NCI-H2107 (cell line): Measurements from ENCODE around the gene CASP8AP2.
"Not testable (repeated sequence)": the region's sequence is repeated elsewhere in the genome, so short reads cannot be mapped to it uniquely, and the experiment has no call there.

Source experiments
- DNase-seq: peaks from one replicate; lab custom pipeline; 2025; lab: John Stamatoyannopoulos, UW

CASP8AP2 gene

GRCh38 chr6:89888871-89889270 lies 59.2 kb downstream of the CASP8AP2 start:
- no peak for DNase-seq

- DNase-seq = not testable (repeated sequence)
Measured at GRCh38 chr6:89890845-89891528, 61.3 kb downstream of the CASP8AP2 start.

GRCh38 chr6:89892577-89892976 lies 62.9 kb downstream of the CASP8AP2 start:
- DNase-seq = not testable (repeated sequence)

DNA sequence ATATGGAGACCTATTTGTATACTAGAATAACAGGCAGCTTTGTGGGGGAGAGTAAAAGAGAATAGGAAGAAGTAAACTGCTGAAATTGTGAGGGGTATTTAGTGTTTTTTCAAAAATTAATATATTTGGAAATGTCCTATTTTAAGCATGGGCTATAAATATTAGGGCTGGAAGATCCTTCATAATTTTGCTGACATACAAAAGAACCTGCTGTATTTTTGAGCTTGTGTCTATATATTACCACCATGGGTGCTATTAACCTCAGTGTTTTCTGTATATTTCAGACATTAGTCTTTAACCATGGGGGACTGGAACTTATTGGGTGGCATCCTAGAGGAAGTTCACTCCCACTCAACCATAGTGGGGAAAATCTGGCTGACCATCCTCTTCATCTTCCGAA lies 64.5 kb downstream of the CASP8AP2 start, which contains the start of gene GJA10:
GJA10 (plus strand) TSS at position 301 of the 400 bp plus-strand sequence; CDS start at position 301, 0 bp downstream.
- no peak for DNase-seq

DNA sequence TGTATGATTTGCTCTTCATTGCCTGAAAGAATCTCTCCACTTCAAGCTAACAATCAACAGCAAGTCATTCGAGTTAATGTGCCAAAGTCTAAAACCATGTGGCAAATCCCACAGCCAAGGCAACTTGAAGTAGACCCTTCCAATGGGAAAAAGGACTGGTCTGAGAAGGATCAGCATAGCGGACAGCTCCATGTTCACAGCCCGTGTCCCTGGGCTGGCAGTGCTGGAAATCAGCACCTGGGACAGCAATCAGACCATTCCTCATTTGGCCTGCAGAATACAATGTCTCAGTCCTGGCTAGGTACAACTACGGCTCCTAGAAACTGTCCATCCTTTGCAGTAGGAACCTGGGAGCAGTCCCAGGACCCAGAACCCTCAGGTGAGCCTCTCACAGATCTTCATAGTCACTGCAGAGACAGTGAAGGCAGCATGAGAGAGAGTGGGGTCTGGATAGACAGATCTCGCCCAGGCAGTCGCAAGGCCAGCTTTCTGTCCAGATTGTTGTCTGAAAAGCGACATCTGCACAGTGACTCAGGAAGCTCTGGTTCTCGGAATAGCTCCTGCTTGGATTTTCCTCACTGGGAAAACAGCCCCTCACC lies 65.7 kb downstream of the CASP8AP2 start:
- no peak for DNase-seq

DNA sequence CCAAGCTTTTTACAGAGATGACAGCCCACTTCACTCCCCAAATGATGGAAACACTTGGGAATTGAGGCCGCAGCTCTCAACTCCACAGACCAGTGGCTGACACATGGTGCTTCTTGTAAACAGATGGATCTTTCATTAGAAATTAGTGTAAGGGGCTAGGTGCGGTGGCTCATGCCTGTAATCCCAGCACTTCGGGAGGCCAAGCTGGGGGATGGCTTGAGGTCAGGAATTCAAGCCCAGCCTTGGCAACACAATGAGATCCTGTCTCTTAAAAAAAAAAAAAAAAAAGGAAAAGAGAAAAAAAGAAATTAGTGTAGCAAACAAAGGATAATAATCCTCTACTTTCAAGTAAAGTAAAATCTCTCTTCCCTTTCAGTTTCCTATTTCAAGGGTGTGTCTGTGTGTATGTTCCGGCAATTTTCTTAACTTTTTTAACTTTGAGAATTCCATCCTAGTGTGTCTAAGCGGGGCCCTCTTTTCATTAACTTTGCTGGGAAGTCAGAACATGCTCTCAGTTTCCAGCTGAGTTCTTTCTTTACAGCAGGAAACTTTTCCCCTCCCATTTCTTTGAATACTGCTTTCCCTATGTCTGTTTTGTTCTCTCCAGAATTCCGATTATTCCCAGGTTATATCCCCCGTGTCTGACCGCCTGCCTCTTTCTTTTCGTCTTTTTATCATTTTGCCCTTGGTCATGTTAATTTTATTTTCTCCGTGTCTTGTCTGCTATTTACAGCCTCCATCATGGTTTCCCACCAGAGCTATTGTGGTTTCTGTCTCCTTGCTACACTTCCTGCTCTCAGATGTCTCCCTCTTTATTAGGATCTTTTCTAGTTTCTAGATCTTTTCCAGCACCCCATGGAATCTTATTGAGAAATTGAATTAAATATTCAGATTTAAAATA lies 80.6 kb downstream of the CASP8AP2 start:
- not testable (repeated sequence) for DNase-seq

GRCh38 chr6:89910902-89911240 lies 81.2 kb downstream of the CASP8AP2 start:
- no peak for DNase-seq

- no peak for DNase-seq
Measured at GRCh38 chr6:89916136-89916920, 86.6 kb downstream of the CASP8AP2 start.

GRCh38 chr6:89917216-89917615 lies 87.5 kb downstream of the CASP8AP2 start:
- DNase-seq = no peak

DNA sequence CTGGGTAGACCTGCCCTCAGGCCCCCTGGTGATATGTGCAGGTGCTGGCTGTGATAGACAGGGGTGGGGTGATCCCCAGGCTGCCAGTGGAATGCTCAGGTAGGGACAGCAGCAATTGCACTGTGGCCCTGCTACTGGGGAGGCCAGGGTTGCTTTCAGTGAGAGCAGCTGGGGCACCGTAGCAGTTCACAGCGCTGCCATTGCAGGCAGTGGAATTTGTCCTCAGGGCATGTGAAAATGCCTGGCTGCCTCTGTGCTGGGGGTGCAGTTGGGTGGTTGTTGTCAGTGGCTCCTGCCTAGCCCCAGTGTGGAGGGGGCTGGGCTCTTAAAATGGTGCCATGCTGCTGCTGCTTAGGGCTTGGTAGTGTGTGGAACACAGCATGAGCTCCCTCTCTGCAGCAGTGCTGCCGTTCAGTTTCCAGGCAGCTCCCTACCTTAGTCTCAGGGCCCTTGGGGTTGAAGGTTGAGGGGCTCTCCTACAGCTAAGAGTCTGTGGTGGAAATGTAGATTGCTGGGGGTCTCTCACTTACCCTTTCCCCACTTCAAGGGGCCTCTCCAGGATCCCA lies 88.2 kb downstream of the CASP8AP2 start:
- DNase-seq = no peak
